Activated naive CD8-positive, alpha-beta T cell treated with anti-CD3 and anti-CD28 coated beads for 36 hours (primary cell): ENCODE measurements around the gene SCGN. TPM values are rescaled to one million over a fixed set of nuclear protein-coding genes. Genes with fewer than 3 reads are reported as not detected.

Experiments
- DNase-seq: peaks from one replicate; pipeline ENCODE4 v3.0.0; 2021
- H3K27ac Mint-ChIP-seq: one replicate; pipeline ENCODE4 v1.8.0; 2022; ENCODE audit warnings: mild to moderate bottlenecking, moderate library complexity, mixed read lengths
- H3K27me3 Mint-ChIP-seq: one replicate; pipeline ENCODE4 v1.8.0; 2022; ENCODE audit warnings: mild to moderate bottlenecking, mixed read lengths
- H3K36me3 Mint-ChIP-seq: one replicate; pipeline ENCODE4 v1.8.0; 2021; ENCODE audit warnings: mild to moderate bottlenecking, mixed read lengths
- H3K4me1 Mint-ChIP-seq: one replicate; pipeline ENCODE4 v1.8.0; 2021; ENCODE audit warnings: mixed read lengths
- H3K4me3 Mint-ChIP-seq: one replicate; pipeline ENCODE4 v1.8.0; 2022; ENCODE audit warnings: mild to moderate bottlenecking, moderate library complexity, mixed read lengths
- H3K9me3 Mint-ChIP-seq: one replicate; pipeline ENCODE4 v1.8.0; 2022; ENCODE audit warnings: mixed read lengths
- total RNA-seq, 2 experiments: library from RNA; stranded (reverse); gene quantifications; one replicate each; pipeline ENCODE4 v1.2.3, GENCODE V29; 2021

SCGN gene, protein sequence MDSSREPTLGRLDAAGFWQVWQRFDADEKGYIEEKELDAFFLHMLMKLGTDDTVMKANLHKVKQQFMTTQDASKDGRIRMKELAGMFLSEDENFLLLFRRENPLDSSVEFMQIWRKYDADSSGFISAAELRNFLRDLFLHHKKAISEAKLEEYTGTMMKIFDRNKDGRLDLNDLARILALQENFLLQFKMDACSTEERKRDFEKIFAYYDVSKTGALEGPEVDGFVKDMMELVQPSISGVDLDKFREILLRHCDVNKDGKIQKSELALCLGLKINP
- total RNA-seq: not detected

DNA sequence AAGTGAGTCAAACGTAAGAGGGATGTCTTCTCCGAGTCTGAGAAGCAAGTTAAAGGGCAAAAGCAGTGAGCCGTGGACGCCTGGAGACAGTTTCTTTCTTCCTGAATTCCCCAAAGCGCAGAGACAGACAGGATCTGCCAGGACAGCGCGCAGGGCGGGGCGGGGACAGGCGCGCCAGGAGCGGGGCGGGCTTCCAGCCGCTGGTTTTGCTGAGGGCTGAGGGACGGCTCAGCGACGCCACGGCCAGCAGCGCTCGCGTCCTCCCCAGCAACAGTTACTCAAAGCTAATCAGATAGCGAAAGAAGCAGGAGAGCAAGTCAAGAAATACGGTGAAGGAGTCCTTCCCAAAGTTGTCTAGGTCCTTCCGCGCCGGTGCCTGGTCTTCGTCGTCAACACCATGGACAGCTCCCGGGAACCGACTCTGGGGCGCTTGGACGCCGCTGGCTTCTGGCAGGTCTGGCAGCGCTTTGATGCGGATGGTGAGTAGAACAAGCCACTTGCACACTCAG is at the start of gene SCGN:
Gene SCGN, plus strand, starts transcription at position 209 of the 509 bp plus-strand sequence. Its CDS starts 189 bp downstream, at position 398.
- H3K27ac Mint-ChIP-seq: no peak within 1 kb of the TSS
- peaks cover 65% of the 10 kb centered on the region for H3K27me3 Mint-ChIP-seq
- H3K4me3 Mint-ChIP-seq: no peak within 1 kb of the TSS
- H3K36me3 Mint-ChIP-seq: no peaks in the 10 kb centered on the region
- peak; percentile 51 for DNase-seq
- no peaks in the 10 kb centered on the region for H3K4me1 Mint-ChIP-seq
- H3K9me3 Mint-ChIP-seq: no peaks in the 10 kb centered on the region

DNA sequence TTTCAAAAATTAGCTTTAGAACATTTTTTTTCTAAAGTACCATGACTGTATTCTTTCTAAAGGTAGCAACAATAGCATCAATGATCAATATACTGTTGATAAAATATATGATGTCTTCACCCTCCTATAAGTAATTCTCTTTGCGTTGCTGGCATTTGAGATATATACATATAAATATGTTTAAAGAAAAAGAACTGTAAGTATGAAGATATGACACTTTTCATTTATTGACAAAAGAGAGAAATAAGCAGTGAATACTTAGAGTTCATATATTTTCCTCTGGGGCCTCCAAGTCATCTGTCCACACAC is 49.4 kb upstream of the SCGN start:
- peaks cover 3% of the 10 kb centered on the region for H3K4me1 Mint-ChIP-seq
- DNase-seq: no peak
- H3K36me3 Mint-ChIP-seq: peaks cover under 1% of the 10 kb centered on the region
- H3K4me3 Mint-ChIP-seq: no peak overlapping the region
- H3K27ac Mint-ChIP-seq: no peak overlapping the region
- H3K27me3 Mint-ChIP-seq: no peaks in the 10 kb centered on the region
- no peaks in the 10 kb centered on the region for H3K9me3 Mint-ChIP-seq

DNA sequence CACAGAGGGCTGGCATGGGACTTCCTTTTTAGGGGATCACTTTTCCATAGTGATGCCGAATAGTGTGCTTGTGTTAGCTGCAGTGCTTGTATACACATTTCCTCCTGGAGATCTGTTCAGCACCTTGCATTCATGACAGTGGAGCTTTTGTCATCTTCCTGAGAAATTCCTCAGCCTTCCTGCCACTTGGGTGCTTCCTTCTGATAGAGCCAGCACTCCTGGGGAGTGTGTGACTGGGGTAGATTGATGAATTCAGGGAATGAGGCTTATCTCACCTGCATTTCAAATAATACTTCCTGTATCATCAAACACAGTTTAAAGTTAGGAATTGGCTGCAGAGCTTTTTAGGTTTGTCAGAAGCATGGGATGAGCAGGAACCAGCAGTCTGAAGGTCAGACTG is 48.8 kb upstream of the SCGN start:
- Mint-ChIP-seq H3K27ac (no peak overlapping the region), H3K27me3 (no peaks in the 10 kb centered on the region), H3K4me1 (peaks cover 3% of the 10 kb centered on the region), H3K9me3 (no peaks in the 10 kb centered on the region), H3K36me3 (no peaks in the 10 kb centered on the region), H3K4me3 (no peak overlapping the region)
- no peak for DNase-seq

DNA sequence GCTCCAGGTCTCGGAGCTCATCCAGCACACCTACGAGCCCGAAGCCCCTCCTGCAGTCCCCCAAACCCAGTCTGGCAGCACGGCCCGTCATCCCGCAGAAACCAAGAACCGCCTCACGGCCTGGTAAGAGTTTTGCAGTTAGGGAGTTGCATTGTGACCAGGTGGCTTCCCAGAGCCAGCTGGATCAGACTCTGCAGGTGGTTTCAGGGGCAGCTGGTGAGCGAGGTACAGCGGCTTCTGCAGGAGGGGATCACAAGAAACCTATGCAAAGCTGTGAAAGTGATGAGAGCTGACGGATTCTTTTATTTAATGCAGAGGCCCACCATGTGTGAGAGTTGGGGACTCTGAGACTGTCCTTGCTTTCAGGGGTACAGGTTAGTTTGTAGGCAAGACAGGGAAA is 45.9 kb upstream of the SCGN start:
- no peaks in the 10 kb centered on the region for H3K9me3 Mint-ChIP-seq
- H3K36me3 Mint-ChIP-seq: no peaks in the 10 kb centered on the region
- peaks cover 3% of the 10 kb centered on the region for H3K4me1 Mint-ChIP-seq
- H3K4me3 Mint-ChIP-seq: no peak overlapping the region
- DNase-seq: no peak
- H3K27ac Mint-ChIP-seq: no peak overlapping the region
- no peaks in the 10 kb centered on the region for H3K27me3 Mint-ChIP-seq

DNA sequence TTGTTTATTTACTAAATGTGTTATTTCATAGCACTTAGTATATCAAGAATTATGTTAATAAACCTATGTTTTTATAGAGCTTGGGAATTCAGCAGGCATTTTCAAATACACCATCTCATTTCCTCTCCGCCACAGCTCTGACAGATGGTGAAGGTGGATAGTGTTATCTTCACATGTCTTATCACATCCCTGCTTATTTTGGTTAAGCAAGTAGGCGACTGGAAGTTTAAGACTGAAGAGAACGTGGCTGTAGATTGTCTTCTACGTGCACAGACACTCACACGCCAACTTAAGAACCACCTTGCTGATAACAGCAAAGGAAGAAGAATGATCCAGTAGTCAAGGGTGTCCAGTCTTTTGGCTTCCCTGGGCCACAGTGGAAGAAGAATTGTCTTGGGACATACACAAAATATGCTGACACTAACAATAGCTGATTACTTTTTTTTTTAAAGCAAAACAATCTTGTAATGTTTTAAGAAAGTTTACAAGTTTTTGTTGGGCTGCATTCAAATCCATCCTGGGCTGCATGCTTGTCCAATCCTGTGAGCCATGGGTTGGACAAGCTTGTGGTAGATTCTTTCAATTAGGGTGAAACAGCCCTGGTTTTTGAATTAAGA is 43.3 kb upstream of the SCGN start:
- Mint-ChIP-seq H3K4me1 (no peaks in the 10 kb centered on the region), H3K4me3 (no peak overlapping the region), H3K27ac (no peak overlapping the region), H3K36me3 (no peaks in the 10 kb centered on the region), H3K9me3 (no peaks in the 10 kb centered on the region), H3K27me3 (no peaks in the 10 kb centered on the region)
- DNase-seq: no peak

DNA sequence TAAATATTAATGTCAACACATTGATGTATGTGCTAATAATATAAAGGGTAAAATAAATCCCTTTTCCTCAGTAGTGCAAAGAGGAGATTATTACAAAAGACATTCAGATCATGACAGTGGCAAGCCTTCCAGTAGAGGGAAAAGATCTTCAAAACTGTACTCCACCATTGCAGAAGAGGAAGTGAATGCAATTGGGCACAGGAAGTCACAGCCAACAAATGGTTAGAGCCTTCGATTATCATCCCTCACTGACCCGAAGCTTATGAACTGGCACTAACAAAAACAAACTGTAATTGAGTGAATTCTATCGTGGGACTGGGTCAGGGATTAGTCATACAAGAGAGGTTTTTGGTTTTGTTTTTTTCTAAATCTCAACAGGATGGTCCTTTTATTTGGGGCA is 39.3 kb upstream of the SCGN start:
- DNase-seq: no peak
- H3K27ac Mint-ChIP-seq: no peak overlapping the region
- no peaks in the 10 kb centered on the region for H3K36me3 Mint-ChIP-seq
- no peaks in the 10 kb centered on the region for H3K9me3 Mint-ChIP-seq
- no peaks in the 10 kb centered on the region for H3K4me1 Mint-ChIP-seq
- no peaks in the 10 kb centered on the region for H3K27me3 Mint-ChIP-seq
- no peak overlapping the region for H3K4me3 Mint-ChIP-seq

DNA sequence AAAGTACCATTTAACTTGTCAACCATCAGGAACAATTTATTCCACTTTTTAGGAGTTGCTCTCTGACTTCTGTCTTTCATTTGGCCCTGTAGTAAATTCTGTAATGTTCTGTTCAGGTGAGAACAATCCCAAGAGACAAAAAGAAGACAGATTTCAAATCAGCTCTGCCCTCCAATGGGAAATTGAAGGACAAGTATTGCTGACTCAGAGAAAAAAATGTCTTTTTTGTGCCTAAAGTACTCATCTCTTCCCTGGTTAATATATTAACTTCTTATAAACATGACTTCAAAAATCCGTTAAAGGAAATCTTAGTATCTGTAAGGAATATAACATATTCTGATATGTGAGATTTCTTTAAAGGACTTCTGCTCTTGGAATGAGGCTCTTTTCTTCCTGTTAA is 38.6 kb upstream of the SCGN start:
- H3K36me3 Mint-ChIP-seq: no peaks in the 10 kb centered on the region
- H3K4me1 Mint-ChIP-seq: no peaks in the 10 kb centered on the region
- no peak overlapping the region for H3K4me3 Mint-ChIP-seq
- H3K9me3 Mint-ChIP-seq: no peaks in the 10 kb centered on the region
- no peaks in the 10 kb centered on the region for H3K27me3 Mint-ChIP-seq
- DNase-seq: no peak
- no peak overlapping the region for H3K27ac Mint-ChIP-seq

DNA sequence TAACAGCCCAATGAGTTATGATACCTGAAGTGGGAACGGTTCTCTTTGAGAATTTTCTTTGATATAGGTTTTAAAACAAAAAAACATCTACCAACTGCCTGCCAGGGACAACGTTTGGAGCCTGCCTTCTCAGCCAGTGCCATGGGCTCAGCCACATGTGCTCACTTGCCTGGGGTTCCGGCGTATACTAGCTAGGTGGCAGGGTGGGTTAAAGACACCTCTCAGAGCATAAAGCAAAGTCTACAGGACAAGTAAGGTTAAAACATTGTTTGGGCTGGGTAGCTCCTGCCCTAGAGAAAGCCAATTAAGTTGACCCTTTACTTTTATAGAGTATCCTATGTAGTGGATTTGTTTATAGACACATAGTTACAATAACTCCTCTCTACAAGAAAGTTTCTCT is 38.0 kb upstream of the SCGN start:
- H3K4me3 Mint-ChIP-seq: no peak overlapping the region
- no peaks in the 10 kb centered on the region for H3K27me3 Mint-ChIP-seq
- H3K27ac Mint-ChIP-seq: no peak overlapping the region
- no peaks in the 10 kb centered on the region for H3K4me1 Mint-ChIP-seq
- H3K36me3 Mint-ChIP-seq: no peaks in the 10 kb centered on the region
- no peaks in the 10 kb centered on the region for H3K9me3 Mint-ChIP-seq
- DNase-seq: no peak

DNA sequence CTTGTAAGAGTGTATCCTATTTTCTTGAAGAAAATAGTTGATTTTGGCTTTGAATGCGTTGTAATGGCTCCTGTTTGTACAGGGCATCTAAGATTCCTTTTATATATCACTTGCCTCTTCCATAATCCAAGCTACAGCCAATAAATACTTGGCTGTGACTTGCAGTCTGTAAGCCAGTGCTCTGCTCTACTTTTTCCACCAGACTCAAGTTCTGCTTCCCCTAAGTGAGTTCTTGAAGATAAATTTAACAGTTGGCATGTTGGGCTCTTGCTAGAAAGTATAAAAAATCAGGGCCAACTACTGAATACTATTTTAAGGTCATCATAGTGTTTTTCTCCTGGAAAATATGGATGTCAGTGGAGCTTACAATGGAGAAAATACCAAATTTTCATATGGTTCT is 36.5 kb upstream of the SCGN start:
- Mint-ChIP-seq H3K4me3 (no peak overlapping the region), H3K9me3 (no peaks in the 10 kb centered on the region), H3K27me3 (no peaks in the 10 kb centered on the region), H3K36me3 (no peaks in the 10 kb centered on the region), H3K4me1 (no peaks in the 10 kb centered on the region), H3K27ac (no peak overlapping the region)
- no peak for DNase-seq

DNA sequence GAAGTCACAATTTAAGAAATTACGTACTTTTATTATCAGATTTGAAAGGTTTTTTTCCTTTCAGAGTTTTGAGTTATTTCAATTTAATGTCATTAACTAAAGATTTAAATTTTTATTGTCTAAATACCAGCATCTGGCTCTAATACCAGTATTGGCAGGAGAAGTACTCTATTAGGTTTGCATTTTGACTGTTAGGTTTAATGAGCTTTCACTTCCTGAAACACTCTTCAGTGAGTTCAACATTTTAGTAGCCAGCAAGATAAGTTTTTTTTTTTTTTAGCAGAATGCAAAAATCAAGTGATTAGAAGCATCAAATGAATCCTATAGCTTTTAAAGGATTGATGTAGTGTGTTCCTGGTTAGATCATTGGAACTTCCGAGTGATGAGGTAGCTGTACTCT is 34.0 kb upstream of the SCGN start:
- no peaks in the 10 kb centered on the region for H3K9me3 Mint-ChIP-seq
- no peak for DNase-seq
- no peak overlapping the region for H3K4me3 Mint-ChIP-seq
- no peak overlapping the region for H3K27ac Mint-ChIP-seq
- no peaks in the 10 kb centered on the region for H3K36me3 Mint-ChIP-seq
- H3K27me3 Mint-ChIP-seq: no peaks in the 10 kb centered on the region
- no peaks in the 10 kb centered on the region for H3K4me1 Mint-ChIP-seq

DNA sequence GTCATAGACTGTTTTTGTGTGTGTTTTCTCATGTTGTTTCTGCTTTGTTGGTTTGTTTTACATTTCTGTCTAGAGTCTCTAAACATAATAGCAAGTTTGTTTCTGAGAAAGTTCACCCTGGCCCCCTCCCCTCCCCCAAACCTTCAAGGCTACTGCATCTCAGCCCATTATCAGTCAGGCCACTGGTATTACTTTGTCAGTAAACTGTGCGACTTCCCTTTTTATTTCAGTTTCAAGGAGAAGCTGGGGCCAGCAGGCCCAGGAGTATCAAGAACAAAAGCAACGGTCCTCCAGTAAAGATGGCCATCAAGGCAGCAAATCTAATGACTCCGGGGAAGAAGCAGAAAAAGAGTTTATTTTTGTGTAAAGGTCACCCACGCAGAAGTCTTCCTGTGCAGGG is 32.8 kb upstream of the SCGN start:
- H3K36me3 Mint-ChIP-seq: no peaks in the 10 kb centered on the region
- no peaks in the 10 kb centered on the region for H3K4me1 Mint-ChIP-seq
- no peak for DNase-seq
- no peak overlapping the region for H3K27ac Mint-ChIP-seq
- H3K4me3 Mint-ChIP-seq: no peak overlapping the region
- H3K9me3 Mint-ChIP-seq: no peaks in the 10 kb centered on the region
- no peaks in the 10 kb centered on the region for H3K27me3 Mint-ChIP-seq

DNA sequence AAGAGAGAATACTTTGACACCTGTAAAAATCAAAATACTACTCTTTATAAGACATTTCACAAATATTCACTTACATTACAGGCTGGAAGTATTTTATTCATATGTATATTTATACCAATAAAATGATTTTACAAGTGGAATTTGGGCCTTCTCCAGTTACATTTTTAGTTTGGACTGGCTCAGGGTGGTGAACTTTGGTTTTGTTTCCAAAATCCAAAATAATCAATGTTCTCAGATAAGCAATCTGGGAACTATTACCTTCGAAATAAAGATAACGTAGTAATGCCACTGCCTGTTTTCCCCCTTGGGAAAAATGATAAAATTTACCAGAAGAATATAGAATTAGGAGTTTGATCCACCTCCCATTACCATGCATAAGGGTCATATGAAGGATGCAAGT is 31.6 kb upstream of the SCGN start:
- H3K36me3 Mint-ChIP-seq: no peaks in the 10 kb centered on the region
- H3K9me3 Mint-ChIP-seq: no peaks in the 10 kb centered on the region
- DNase-seq: no peak
- no peak overlapping the region for H3K4me3 Mint-ChIP-seq
- H3K27ac Mint-ChIP-seq: no peak overlapping the region
- H3K4me1 Mint-ChIP-seq: no peaks in the 10 kb centered on the region
- no peaks in the 10 kb centered on the region for H3K27me3 Mint-ChIP-seq

DNA sequence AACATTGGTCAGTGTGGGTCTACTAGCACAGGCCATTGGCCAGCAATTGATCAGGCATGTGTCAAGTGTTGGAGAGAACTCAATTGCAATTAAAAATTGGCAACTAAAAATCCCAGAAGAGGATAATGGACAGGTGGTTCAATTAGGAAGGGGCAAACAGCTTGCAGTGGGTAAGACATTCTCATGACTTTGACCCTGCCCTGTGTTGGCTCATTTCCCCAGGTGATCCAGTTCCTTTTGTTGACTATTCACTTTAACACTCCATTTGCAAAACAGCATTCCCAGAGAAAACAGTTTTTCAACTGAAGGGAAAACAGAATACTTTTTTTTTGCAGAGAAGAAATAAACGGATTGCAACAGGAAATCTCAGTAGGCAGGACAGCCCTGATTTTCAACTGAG is 28.9 kb upstream of the SCGN start:
- Mint-ChIP-seq H3K4me3 (no peak overlapping the region), H3K27ac (no peak overlapping the region), H3K27me3 (no peaks in the 10 kb centered on the region), H3K36me3 (no peaks in the 10 kb centered on the region), H3K9me3 (no peaks in the 10 kb centered on the region), H3K4me1 (no peaks in the 10 kb centered on the region)
- no peak for DNase-seq

DNA sequence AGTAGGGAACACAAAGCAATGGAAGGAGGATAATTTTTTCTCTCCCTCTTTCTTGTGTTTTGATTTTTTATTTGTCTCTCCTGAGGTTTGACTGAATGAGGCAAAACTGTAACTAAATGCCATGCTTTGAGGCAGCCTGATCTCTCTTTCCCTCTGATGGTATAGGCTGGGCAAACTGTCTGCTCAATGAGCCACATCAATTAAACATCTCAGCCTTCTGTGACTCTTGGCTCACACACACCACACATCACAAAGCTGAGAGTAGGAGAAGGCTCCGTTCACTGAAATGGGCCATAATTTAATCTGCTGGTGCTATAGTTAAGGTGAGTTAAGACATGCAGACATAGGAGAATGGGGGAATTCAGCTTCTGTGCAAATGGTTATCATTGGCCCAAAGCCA is 28.1 kb upstream of the SCGN start:
- H3K27me3 Mint-ChIP-seq: no peaks in the 10 kb centered on the region
- DNase-seq: no peak
- no peaks in the 10 kb centered on the region for H3K4me1 Mint-ChIP-seq
- no peaks in the 10 kb centered on the region for H3K36me3 Mint-ChIP-seq
- no peak overlapping the region for H3K4me3 Mint-ChIP-seq
- no peaks in the 10 kb centered on the region for H3K9me3 Mint-ChIP-seq
- no peak overlapping the region for H3K27ac Mint-ChIP-seq

DNA sequence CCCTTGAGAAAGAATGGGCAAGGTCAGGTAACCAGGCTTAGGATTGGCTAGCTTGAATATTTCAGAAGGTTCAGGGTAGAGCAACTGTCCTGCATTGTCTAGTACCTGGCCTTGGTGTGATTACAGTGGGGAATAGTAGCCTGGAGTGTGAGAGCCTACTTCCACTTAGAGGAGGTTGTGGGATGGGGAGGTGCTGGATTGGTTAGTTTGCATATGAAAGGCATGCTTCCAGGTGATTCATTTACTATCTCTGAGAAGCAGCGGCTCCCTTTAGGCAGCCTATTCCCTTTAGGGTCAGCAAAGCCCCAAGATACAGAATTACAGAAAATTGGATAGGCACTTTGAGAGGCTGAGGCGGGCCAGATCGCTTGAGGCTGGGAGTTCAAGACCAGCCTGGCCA is 25.0 kb upstream of the SCGN start:
- H3K4me3 Mint-ChIP-seq: no peak overlapping the region
- H3K9me3 Mint-ChIP-seq: no peaks in the 10 kb centered on the region
- H3K27me3 Mint-ChIP-seq: peaks cover 8% of the 10 kb centered on the region
- no peak overlapping the region for H3K27ac Mint-ChIP-seq
- no peak for DNase-seq
- no peaks in the 10 kb centered on the region for H3K36me3 Mint-ChIP-seq
- no peaks in the 10 kb centered on the region for H3K4me1 Mint-ChIP-seq

DNA sequence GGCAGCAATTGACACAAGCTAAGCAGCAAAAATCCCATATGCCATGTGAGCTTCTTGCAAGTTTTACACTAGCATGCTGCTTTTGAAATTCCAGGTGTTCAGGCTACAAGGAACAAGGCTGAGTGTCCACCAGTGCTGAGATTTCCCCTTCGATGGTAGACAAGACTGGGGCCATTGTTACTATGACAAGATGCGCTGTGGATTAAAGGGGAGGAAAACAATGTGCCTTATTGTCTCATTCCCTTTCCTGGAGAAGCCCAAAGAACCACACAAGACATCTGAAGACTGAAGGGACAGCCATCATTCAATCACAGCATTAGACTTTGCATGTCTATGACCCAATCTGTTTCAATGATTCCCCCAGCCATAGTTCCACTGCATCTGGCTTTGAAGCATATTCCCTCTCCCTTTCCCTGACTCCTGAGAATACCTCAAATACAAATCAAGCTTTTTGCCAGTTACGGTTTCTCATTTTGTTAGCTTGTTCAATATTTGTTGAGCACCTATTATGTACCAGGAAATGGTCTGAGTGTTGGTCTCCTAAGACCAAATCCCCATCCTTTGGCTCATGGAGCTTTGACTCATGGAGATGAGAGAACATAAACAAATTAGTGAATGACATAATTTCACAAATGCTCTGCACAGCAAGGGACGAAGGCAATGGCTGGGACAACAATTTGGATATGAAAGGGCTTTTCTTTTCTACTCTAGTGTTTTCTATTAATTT is 23.4 kb upstream of the SCGN start:
- H3K27me3 Mint-ChIP-seq: peaks cover 8% of the 10 kb centered on the region
- H3K27ac Mint-ChIP-seq: no peak overlapping the region
- H3K4me3 Mint-ChIP-seq: no peak overlapping the region
- no peak for DNase-seq
- H3K36me3 Mint-ChIP-seq: no peaks in the 10 kb centered on the region
- no peaks in the 10 kb centered on the region for H3K9me3 Mint-ChIP-seq
- no peaks in the 10 kb centered on the region for H3K4me1 Mint-ChIP-seq
